ENCODE data around the gene NFXL1. TPM values are rescaled to one million over a fixed set of nuclear protein-coding genes. Genes with fewer than 3 reads are reported as not detected.
A peak's percentile ranks its signal among the peaks of the same experiment; 100 is the strongest.
"Not testable (repeated sequence)": the region's sequence is repeated elsewhere in the genome, so short reads cannot be mapped to it uniquely, and the experiment has no call there.

NFXL1 gene
- total and polyA plus RNA-seq, 12 donors = 2.3 to 6.3 (median 4.9) TPM

DNA sequence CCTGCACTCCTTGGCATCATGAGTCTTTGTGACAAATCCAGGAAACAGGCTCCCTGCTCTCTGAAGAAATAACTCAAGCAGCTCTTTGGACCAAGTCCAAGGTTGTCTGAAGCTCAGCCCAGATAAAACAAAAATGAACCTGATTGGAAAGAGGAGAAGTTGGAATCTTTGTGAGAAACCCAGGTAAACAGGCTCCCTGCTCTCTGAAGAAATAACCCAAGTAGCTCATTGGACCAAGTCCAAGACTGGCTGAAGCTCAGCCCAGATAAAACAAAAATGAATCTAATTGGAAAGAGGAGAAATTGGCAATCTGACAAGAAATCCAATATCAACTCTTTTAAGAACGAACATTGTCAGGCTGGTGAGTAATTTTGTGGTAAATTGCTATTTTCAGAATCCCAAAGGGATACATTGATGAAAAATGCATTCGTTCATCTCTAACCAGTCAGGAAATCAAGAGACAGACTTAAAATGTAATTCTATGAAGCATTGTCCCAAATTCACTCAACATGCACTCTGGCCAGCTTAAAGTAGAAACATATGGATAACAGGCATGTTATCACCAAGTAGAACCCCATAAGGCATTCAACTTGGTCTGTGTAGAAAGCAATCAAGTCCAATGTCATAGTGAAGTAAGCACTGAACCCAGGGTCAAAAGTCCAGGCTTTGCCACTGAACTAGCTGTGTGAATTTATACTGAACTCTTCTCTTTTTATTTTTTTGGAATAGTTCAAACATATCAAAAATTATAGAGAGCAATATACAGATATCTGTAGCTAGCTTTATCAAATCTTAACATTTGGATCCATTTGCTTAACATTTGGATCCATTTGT, 16.8 kb upstream of the NFXL1 start:
- H3K4me3 ChIP-seq = no peak overlapping the region
- no peaks in the 10 kb centered on the region for H3K36me3 ChIP-seq
- TF ChIP-seq, protein P1, sequence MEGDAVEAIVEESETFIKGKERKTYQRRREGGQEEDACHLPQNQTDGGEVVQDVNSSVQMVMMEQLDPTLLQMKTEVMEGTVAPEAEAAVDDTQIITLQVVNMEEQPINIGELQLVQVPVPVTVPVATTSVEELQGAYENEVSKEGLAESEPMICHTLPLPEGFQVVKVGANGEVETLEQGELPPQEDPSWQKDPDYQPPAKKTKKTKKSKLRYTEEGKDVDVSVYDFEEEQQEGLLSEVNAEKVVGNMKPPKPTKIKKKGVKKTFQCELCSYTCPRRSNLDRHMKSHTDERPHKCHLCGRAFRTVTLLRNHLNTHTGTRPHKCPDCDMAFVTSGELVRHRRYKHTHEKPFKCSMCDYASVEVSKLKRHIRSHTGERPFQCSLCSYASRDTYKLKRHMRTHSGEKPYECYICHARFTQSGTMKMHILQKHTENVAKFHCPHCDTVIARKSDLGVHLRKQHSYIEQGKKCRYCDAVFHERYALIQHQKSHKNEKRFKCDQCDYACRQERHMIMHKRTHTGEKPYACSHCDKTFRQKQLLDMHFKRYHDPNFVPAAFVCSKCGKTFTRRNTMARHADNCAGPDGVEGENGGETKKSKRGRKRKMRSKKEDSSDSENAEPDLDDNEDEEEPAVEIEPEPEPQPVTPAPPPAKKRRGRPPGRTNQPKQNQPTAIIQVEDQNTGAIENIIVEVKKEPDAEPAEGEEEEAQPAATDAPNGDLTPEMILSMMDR (IDR thresholded peaks at IDR 0.05) = no peak
- peaks cover 0 to 10% (median 0%) of the 10 kb centered on the region in 11 donors for H3K9me3 ChIP-seq
- 29 to 45% methylated on average over 2 of the region's 2 CpGs for WGBS, 2 donors
- peaks cover 0 to 7% (median 3%) of the 10 kb centered on the region in 7 donors for H3K27me3 ChIP-seq
- intact Hi-C loops (cut with DNase I) = loop anchor here in 9 of 10 donors (5.0 to 10.0 kb wide), 8 partner anchors 244 to 1096 kb away; no protein-coding TSS in a partner anchor
- H3K4me1 ChIP-seq = peaks cover 0 to 22% (median 6%) of the 10 kb centered on the region in 9 donors
- ATAC-seq (no peak), DNase-seq (no peak)
- no peak overlapping the region for H3K27ac ChIP-seq

DNA sequence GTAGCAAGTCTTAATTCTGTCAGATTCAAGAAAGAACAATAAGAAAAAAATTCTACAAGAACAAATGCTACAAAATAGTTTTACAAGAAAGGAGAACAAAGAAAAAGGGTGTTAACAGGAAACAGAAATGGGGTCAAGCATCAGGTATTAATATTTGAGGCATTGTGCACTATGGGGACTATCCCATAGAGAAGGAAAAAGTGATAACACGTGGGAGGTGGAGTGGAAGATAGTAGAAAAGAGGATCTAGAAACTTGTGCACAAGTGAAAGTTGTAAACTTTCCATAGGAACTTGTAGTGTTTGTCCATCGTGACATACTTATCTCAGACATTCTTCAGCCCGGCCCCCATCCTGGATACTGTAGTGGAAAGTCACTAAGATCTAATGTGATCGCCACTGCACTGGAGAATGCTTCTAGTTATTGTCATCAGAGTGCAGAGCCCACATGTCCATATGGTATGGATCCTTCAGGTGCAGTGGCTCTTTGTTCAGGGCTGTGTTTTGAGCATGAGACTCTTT, 15.4 kb upstream of the NFXL1 start:
- Histone ChIP-seq H3K4me3 (no peak overlapping the region), H3K36me3 (no peaks in the 10 kb centered on the region), H3K27me3 (peaks cover 0 to 15% (median 6%) of the 10 kb centered on the region in 7 donors), H3K9me3 (peaks cover 0 to 10% (median 0%) of the 10 kb centered on the region in 11 donors), H3K4me1 (peaks cover 0 to 22% (median 6%) of the 10 kb centered on the region in 9 donors), H3K27ac (no peak overlapping the region)
- intact Hi-C loops (cut with DNase I) = loop anchor here (5.0 to 10.0 kb wide), 10 partner anchors 155 to 1095 kb away; no protein-coding TSS in a partner anchor
- TF ChIP-seq, protein P1 (IDR thresholded peaks at IDR 0.05) = no peak
- DNase-seq (no peak), ATAC-seq (no peak)
- WGBS, 2 donors = 49 to 51% methylated on average over 4 of the region's 4 CpGs

DNA sequence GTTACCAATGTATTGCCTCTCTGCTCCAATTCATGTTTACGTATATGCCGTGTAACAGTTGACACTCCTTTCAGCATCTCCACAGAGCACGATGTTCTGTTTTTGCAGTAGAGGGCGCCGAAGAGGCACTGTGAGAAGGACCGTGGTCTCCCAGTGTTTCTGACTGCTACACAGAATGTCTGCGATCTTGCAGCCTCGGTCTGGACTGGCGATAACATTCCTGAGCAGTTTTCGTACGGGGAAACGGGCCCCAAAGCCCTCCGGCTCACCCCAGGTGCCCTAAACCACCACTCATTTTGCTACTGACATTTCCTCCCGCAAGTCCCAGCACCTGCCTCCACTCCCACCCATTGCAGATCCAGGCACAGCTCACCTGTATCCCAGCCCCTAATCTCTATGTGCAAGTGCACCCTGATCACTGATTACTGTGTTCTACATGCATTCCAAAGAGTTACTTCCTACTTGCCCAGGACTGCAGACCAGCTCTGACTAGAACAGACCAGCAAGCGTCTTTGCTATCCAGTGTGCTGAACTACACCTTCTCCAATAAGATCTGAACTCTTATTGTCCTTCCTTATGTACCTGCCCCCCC, 12.4 kb upstream of the NFXL1 start:
- peak; percentile 17 to 41 for DNase-seq
- H3K27ac ChIP-seq = no peak overlapping the region
- H3K27me3 ChIP-seq = peaks cover 0 to 32% (median 12%) of the 10 kb centered on the region in 7 donors
- intact Hi-C loops (cut with DNase I) = loop anchor here in 7 of 10 donors (1.0 to 10.0 kb wide), 4 partner anchors 158 to 259 kb away; no protein-coding TSS in a partner anchor
- peak in 7 of 8 donors; percentile 64 to 87 (median 80) for ATAC-seq
- TF ChIP-seq, protein P1 (IDR thresholded peaks at IDR 0.05) = peak in 8 of 9 donors; percentile 35 to 73 (median 62)
- peaks cover 0 to 17% (median 6%) of the 10 kb centered on the region in 9 donors for H3K4me1 ChIP-seq
- WGBS, 2 donors = 8 to 9% methylated on average over 15 of the region's 15 CpGs
- H3K36me3 ChIP-seq = no peaks in the 10 kb centered on the region
- peaks cover 0 to 13% (median 0%) of the 10 kb centered on the region in 11 donors for H3K9me3 ChIP-seq
- H3K4me3 ChIP-seq = peak overlapping the region in 3 of 10 donors; percentile 12 to 21 (median 19)

DNA sequence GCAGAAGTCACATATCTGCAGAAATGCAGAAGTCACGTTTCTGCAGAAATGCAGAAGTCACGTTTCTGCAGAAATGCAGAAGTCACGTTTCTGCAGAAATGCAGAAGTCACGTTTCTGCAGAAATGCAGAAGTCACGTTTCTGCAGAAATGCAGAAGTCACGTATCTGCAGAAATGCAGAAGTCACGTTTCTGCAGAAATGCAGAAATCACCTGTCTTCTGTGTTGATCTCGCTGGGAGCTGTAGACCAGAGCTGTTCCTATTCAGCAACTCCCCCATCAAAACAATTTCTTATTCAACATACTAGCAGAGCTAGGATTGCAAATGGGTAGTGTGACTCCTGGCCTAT, 8.9 kb upstream of the NFXL1 start:
- not testable (repeated sequence) for H3K4me1 ChIP-seq
- intact Hi-C loops (cut with DNase I) = loop anchor here in 1 of 10 donors (10.0 kb wide), 1 partner anchor 162 kb away; no protein-coding TSS in a partner anchor

DNA sequence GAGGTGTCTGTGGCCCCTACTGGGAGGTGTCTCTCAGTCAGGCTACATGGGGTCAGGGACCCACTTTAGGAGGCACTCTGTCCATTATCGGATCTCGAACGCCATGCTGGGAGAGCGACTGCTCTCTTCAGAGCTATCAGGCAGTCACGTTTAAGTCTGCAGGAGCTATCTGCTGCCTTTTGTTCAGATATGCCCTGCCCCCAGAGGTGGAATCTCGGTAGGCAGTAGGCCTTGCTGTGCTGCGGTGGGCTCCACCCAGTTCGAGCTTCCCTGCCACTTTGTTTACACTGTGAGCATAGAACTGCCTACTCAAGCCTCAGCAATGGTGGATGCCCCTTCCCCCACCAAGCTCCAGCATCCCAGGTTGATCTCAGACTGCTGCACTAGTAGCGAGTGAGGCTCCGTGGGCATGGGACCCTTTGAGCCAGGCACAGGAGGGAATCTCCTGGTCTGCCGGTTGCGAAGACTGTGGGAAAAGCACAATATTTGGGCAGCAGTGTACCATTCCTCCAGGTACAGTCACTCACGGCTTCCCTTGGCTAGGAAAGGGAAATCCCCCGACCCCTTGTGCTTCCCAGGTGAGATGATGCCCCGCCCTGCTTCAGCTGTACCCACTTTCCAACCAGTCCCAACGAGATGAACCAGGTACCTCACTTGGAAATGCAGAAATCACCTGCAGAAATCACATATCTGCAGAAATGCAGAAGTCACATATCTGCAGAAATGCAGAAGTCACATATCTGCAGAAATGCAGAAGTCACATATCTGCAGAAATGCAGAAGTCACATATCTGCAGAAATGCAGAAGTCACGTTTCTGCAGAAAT, 8.3 kb upstream of the NFXL1 start:
- not testable (repeated sequence) for ATAC-seq, H3K27ac ChIP-seq, H3K4me1 ChIP-seq, H3K4me3 ChIP-seq, H3K36me3 ChIP-seq, DNase-seq
- 61 to 65% methylated on average over 17 of the region's 17 CpGs for WGBS, 2 donors
- H3K9me3 ChIP-seq = peaks cover 0 to 13% (median 0%) of the 10 kb centered on the region in 11 donors
- peaks cover 0 to 36% (median 12%) of the 10 kb centered on the region in 7 donors for H3K27me3 ChIP-seq
- intact Hi-C loops (cut with DNase I) = loop anchor here in 1 of 10 donors (10.0 kb wide), 1 partner anchor 162 kb away; no protein-coding TSS in a partner anchor

More for the DNA sequence above, 8.9 kb upstream of the NFXL1 start:
- not testable (repeated sequence) for DNase-seq, H3K4me3 ChIP-seq, H3K27ac ChIP-seq, H3K36me3 ChIP-seq, ATAC-seq
- peaks cover 0 to 36% (median 12%) of the 10 kb centered on the region in 7 donors for H3K27me3 ChIP-seq
- 80 to 83% methylated on average over 8 of the region's 8 CpGs for WGBS, 2 donors
- H3K9me3 ChIP-seq = peaks cover 0 to 13% (median 0%) of the 10 kb centered on the region in 11 donors

DNA sequence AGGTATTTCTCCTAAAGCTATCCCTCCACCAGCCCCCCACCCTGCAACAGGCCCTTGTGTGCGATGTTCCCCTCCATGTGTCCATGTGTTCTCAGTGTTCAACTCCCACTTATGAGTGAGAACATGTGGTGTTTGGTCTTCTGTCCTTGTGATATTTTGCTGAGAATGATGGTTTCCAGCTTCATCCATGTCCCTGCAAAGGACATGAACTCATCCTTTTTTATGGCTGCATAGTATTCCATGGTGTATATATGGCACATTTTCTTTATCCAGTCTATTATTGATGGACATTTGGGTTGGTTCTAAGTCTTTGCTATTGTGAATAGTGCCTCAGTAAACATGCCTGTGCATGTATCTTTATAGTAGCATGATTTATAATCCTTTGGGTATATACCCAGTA, 2.8 kb upstream of the NFXL1 start:
- DNase-seq, ATAC-seq, H3K27ac ChIP-seq, H3K27me3 ChIP-seq, H3K4me3 ChIP-seq, H3K36me3 ChIP-seq: not testable (repeated sequence)
- intact Hi-C loops (cut with DNase I) = loop anchor here in 1 of 10 donors (10.0 kb wide), 1 partner anchor 422 kb away; no protein-coding TSS in a partner anchor
- Histone ChIP-seq H3K4me1 (peaks cover 4 to 18% (median 11%) of the 10 kb centered on the region in 9 donors), H3K9me3 (peaks cover 0 to 16% (median 0%) of the 10 kb centered on the region in 11 donors)
- WGBS, 2 donors = 97 to 98% methylated on average over 1 of the region's 1 CpG
